ENCODE measurements around the gene ITPR3.

The ITPR3 gene

GRCh38 chr6:33724102-33725023 is 103.2 kb downstream of the ITPR3 start:
- peak in 3 of 10 donors; percentile 35 to 49 (median 47) for DNase-seq
- intact Hi-C loops (cut with DNase I) = no loop called here

GRCh38 chr6:33725222-33725621 is 104.1 kb downstream of the ITPR3 start:
- intact Hi-C loops (cut with DNase I) = no loop called here
- peak in 3 of 10 donors; percentile 55 to 70 (median 59) for DNase-seq

- peak in 3 of 10 donors; percentile 7 to 72 (median 20) for DNase-seq
- intact Hi-C loops (cut with DNase I) = no loop called here
These were observed 105.0 kb downstream of the ITPR3 start for GRCh38 chr6:33725891-33726673.

GRCh38 chr6:33726696-33727095 is 105.6 kb downstream of the ITPR3 start:
- intact Hi-C loops (cut with DNase I) = no loop called here
- DNase-seq = peak in 3 of 10 donors; percentile 43 to 76 (median 50)

- intact Hi-C loops (cut with DNase I) = no loop called here
These were observed 106.0 kb downstream of the ITPR3 start for GRCh38 chr6:33727126-33727525.

GRCh38 chr6:33727932-33728331 is 106.8 kb downstream of the ITPR3 start:
- intact Hi-C loops (cut with DNase I) = no loop called here
- DNase-seq = peak in 3 of 10 donors; percentile 61 to 80 (median 74)

More at GRCh38 chr6:33727126-33727525, 106.0 kb downstream of the ITPR3 start:
- peak in 3 of 10 donors; percentile 10 to 59 (median 59) for DNase-seq

- intact Hi-C loops (cut with DNase I) = no loop called here
- peak in 3 of 10 donors; percentile 39 to 50 (median 50) for DNase-seq
These were observed 107.3 kb downstream of the ITPR3 start for GRCh38 chr6:33728438-33728837.

- intact Hi-C loops (cut with DNase I) = no loop called here
- DNase-seq = peak in 3 of 10 donors; percentile 31 to 64 (median 52)
These were observed 107.9 kb downstream of the ITPR3 start for GRCh38 chr6:33729059-33729458.

- DNase-seq = peak in 4 of 10 donors; percentile 48 to 69 (median 56)
- intact Hi-C loops (cut with DNase I) = no loop called here
These were observed 109.5 kb downstream of the ITPR3 start for GRCh38 chr6:33730611-33731010.

GRCh38 chr6:33731035-33731434 is 109.9 kb downstream of the ITPR3 start:
- peak in 2 of 10 donors; percentile 17 to 61 for DNase-seq
- intact Hi-C loops (cut with DNase I) = no loop called here

- intact Hi-C loops (cut with DNase I) = no loop called here
- DNase-seq = peak in 2 of 10 donors; percentile 56 to 74
These were observed 110.7 kb downstream of the ITPR3 start for GRCh38 chr6:33731751-33732282.

- intact Hi-C loops (cut with DNase I) = no loop called here
- DNase-seq = peak in 2 of 10 donors; percentile 14 to 30
These were observed 111.3 kb downstream of the ITPR3 start for GRCh38 chr6:33732385-33732784.

- DNase-seq = peak in 2 of 10 donors; percentile 30
- intact Hi-C loops (cut with DNase I) = no loop called here
These were observed 111.9 kb downstream of the ITPR3 start for GRCh38 chr6:33732817-33733708.

GRCh38 chr6:33733709-33734007 is 112.5 kb downstream of the ITPR3 start:
- DNase-seq = peak in 2 of 10 donors; percentile 46 to 48
- intact Hi-C loops (cut with DNase I) = no loop called here

- peak in 2 of 10 donors; percentile 62 to 64 for DNase-seq
- intact Hi-C loops (cut with DNase I) = no loop called here
These were observed 114.1 kb downstream of the ITPR3 start for GRCh38 chr6:33735216-33735615.

GRCh38 chr6:33737267-33738026 is 116.3 kb downstream of the ITPR3 start:
- intact Hi-C loops (cut with DNase I) = no loop called here
- DNase-seq = peak in 2 of 10 donors; percentile 64 to 85

GRCh38 chr6:33738153-33738552 is 117.0 kb downstream of the ITPR3 start:
- intact Hi-C loops (cut with DNase I) = no loop called here
- peak in 1 of 10 donors; percentile 62 for DNase-seq

GRCh38 chr6:33738879-33739278 is 117.8 kb downstream of the ITPR3 start:
- intact Hi-C loops (cut with DNase I) = no loop called here
- DNase-seq = no peak

- intact Hi-C loops (cut with DNase I) = no loop called here
- peak in 1 of 10 donors; percentile 36 for DNase-seq
These were observed 118.4 kb downstream of the ITPR3 start for GRCh38 chr6:33739571-33739970.
